ENCODE data around the gene DES.

- TF ChIP-seq CTCF (IDR thresholded peaks at IDR 0.05) (no peak), POLR2A (IDR thresholded peaks at IDR 0.05) (no peak), EP300 (IDR thresholded peaks at IDR 0.05) (no peak)
These were observed 7.3 kb downstream of the DES start for GRCh38 chr2:219425238-219426067.
